HCT116 (cell line): ENCODE results near the gene FECH. TPM values are rescaled to one million over a fixed set of nuclear protein-coding genes. Genes with fewer than 3 reads are reported as not detected.

ENCODE experiments used
- ATAC-seq: fragments of 200-7000 bp; cut with Tn5 transposase; 2 replicates; pipeline ENCODE4 v1.9.1; 2020; ENCODE audit warnings: mild to moderate bottlenecking, moderate library complexity
- BruUV-seq: library from RNA; stranded (reverse); fragments of 400-500 nt; replicated peaks from 2 replicates; lab custom pipeline; 2021; lab: Mats Ljungman, UMichigan
- CTCF ChIA-PET: fragments of 300-600 bp; sonication (Branson Sonifier 250); formaldehyde crosslinking; loops from one replicate; lab custom pipeline; 2021; ENCODE audit warnings: antibody characterized with exemption; lab: Charles Lee
- POLR2A ChIA-PET: fragments of 300-600, 350-600 bp; sonication (Branson Sonifier 250); formaldehyde crosslinking; loops from one replicate; lab custom pipeline; 2021; ENCODE audit warnings: antibody characterized with exemption; lab: Charles Lee
- RAD21 ChIA-PET, 2 experiments: fragments of 300-600 bp; sonication (Branson Sonifier 250); formaldehyde crosslinking; loops; one replicate each; lab custom pipeline; 2023; ENCODE audit warnings: low total read pairs in 2 of 2; ENCODE audit not compliant: uncharacterized antibody in 2 of 2, unreplicated experiment in 2 of 2, low non-redundant PET in 1 of 2; lab: Charles Lee
- DNase-seq: peaks from one replicate; pipeline ENCODE4 v3.0.0-alpha.2; 2010; ENCODE audit warnings: low read depth, low spot score
- H2AFZ ChIP-seq: fragments of 200-600 bp; shearing (Covaris generic), sonication (generic); 2 replicates; pipeline ENCODE4 v1.6.1; 2017; ENCODE audit warnings: low read depth, mixed run types, mixed read lengths, antibody characterized with exemption, low read length; ENCODE audit not compliant: poor library complexity, severe bottlenecking
- H3K27ac ChIP-seq: 2 replicates; pipeline ENCODE4 v1.5.1; 2012; ENCODE audit warnings: low read depth, low read length
- H3K27me3 ChIP-seq: fragments of 200-600 bp; sonication (generic); 2 replicates; pipeline ENCODE4 v1.6.1; 2016; ENCODE audit warnings: mixed run types, low read length, mixed read lengths; ENCODE audit not compliant: insufficient read depth
- H3K36me3 ChIP-seq, 2 experiments: fragments of 200-500 bp in 1 of 2; fragments of 200-600 bp in 1 of 2; sonication (Bioruptor generic) in 1 of 2; sonication (generic) in 1 of 2; 2 replicates each; pipeline versions ENCODE4 v1.5.1 to v1.6.1; 2014 to 2016; ENCODE audit warnings: low read length in 2 of 2, inconsistent platforms in 1 of 2, mixed read lengths in 1 of 2, mixed run types in 1 of 2; ENCODE audit not compliant: insufficient read depth in 2 of 2, control insufficient read depth in 1 of 2
- H3K4me1 ChIP-seq, 2 experiments: fragments of 200-600 bp in 1 of 2; sonication (generic) in 1 of 2; 2 replicates each; pipeline versions ENCODE4 v1.5.1 to v1.6.1; 2012 to 2017; ENCODE audit warnings: low read length in 2 of 2, inconsistent platforms in 1 of 2, mild to moderate bottlenecking in 1 of 2, mixed read lengths in 1 of 2, mixed run types in 1 of 2, moderate library complexity in 1 of 2; ENCODE audit not compliant: insufficient read depth in 2 of 2, control insufficient read depth in 1 of 2
- H3K4me2 ChIP-seq: fragments of 200-600 bp; sonication (generic); 2 replicates; pipeline ENCODE4 v1.6.1; 2017; ENCODE audit warnings: mixed run types, low read length, mixed read lengths
- H3K4me3 ChIP-seq, 2 experiments: fragments of 200-600 bp in 1 of 2; sonication (generic) in 1 of 2; replicated peaks in 1 of 2; 2 replicates each; pipeline ENCODE4 v1.5.1; 2011 to 2016; ENCODE audit warnings: low read length in 2 of 2, control low read depth in 1 of 2, low read depth in 1 of 2, mild to moderate bottlenecking in 1 of 2, mixed read lengths in 1 of 2, mixed run types in 1 of 2
- H3K79me2 ChIP-seq: fragments of 200-600 bp; sonication (generic); 2 replicates; pipeline ENCODE4 v1.6.1; 2017; ENCODE audit warnings: mild to moderate bottlenecking, mixed run types, low read length, moderate library complexity, mixed read lengths; ENCODE audit not compliant: insufficient read depth
- H3K9ac ChIP-seq: fragments of 200-600 bp; sonication (generic); 2 replicates; pipeline ENCODE4 v1.6.1; 2016; ENCODE audit warnings: low read length, mixed read lengths
- H3K9me2 ChIP-seq: fragments of 200-600 bp; sonication (generic), shearing (Covaris generic); 2 replicates; pipeline ENCODE4 v1.6.1; 2017; ENCODE audit warnings: mixed run types, mild to moderate bottlenecking, moderate library complexity; ENCODE audit not compliant: insufficient read depth
- H3K9me3 ChIP-seq, 2 experiments: fragments of 200-500 bp in 1 of 2; fragments of 200-600 bp in 1 of 2; sonication (Bioruptor generic) in 1 of 2; sonication (generic) in 1 of 2; 2 replicates each; pipeline ENCODE4 v1.6.1; 2014 to 2017; ENCODE audit warnings: low read length in 2 of 2, mixed read lengths in 2 of 2, inconsistent platforms in 1 of 2, low read depth in 1 of 2, mild to moderate bottlenecking in 1 of 2, mixed run types in 1 of 2, moderate library complexity in 1 of 2; ENCODE audit not compliant: control insufficient read depth in 1 of 2, insufficient read depth in 1 of 2
- H4K20me1 ChIP-seq: fragments of 200-600 bp; sonication (generic), shearing (Covaris generic); 2 replicates; pipeline ENCODE4 v1.6.1; 2017; ENCODE audit warnings: mixed run types, mild to moderate bottlenecking, moderate library complexity; ENCODE audit not compliant: insufficient read depth
- CBX3 ChIP-seq: IDR thresholded peaks from 2 replicates; pipeline ENCODE4 v1.6.1; 2012; ENCODE audit warnings: low read depth
- EGR1 ChIP-seq: IDR thresholded peaks from 2 replicates; pipeline ENCODE4 v1.6.1; 2012; ENCODE audit warnings: low read depth
- ELF1 ChIP-seq: IDR thresholded peaks from 2 replicates; pipeline ENCODE4 v1.6.1; 2012; ENCODE audit warnings: low read depth, borderline replicate concordance
- EZH2 ChIP-seq: fragments of 200-600 bp; sonication (generic); IDR thresholded peaks from 2 replicates; pipeline ENCODE4 v1.6.1; 2017; ENCODE audit warnings: antibody characterized with exemption, mixed run types
- EZH2phosphoT487 ChIP-seq: fragments of 200-600 bp; IDR thresholded peaks from 2 replicates; pipeline ENCODE4 v1.6.1; 2018; ENCODE audit warnings: antibody characterized with exemption, borderline replicate concordance
- FOSL1 ChIP-seq: IDR thresholded peaks from 2 replicates; pipeline ENCODE4 v1.6.1; 2012; ENCODE audit warnings: low read depth
- JUND ChIP-seq: IDR thresholded peaks from 2 replicates; pipeline ENCODE4 v1.6.1; 2012
- POLR2AphosphoS5 ChIP-seq: IDR thresholded peaks from 2 replicates; pipeline ENCODE4 v1.6.1; 2011; ENCODE audit warnings: mild to moderate bottlenecking, low read depth, low read length, moderate library complexity
- RAD21 ChIP-seq: IDR thresholded peaks from 2 replicates; pipeline ENCODE4 v1.6.1; 2012; ENCODE audit warnings: low read depth, mild to moderate bottlenecking
- SRF ChIP-seq: IDR thresholded peaks from 2 replicates; pipeline ENCODE4 v1.6.1; 2012; ENCODE audit warnings: low read depth
- ZFX ChIP-seq: fragments of 450-650 bp; IDR thresholded peaks from 2 replicates; pipeline ENCODE4 v1.6.1; 2017
- intact Hi-C: fragments of 100-400 bp; cut with micrococcal nuclease; formaldehyde crosslinking; loops from 2 replicates; pipeline ENCODE4 v1.10.0; 2022
- total RNA-seq: library from RNA; stranded (reverse); gene quantifications from one replicate; pipeline ENCODE4 v1.2.1, GENCODE V29; 2021; ENCODE audit not compliant: unreplicated experiment
- TF ChIP-seq, protein P1 (sequence below): IDR thresholded peaks from 2 replicates; pipeline ENCODE4 v1.6.1; 2012; ENCODE audit warnings: low read depth

FECH gene
- total RNA-seq, 1 experiment from 2014 or later: 42.7 TPM

DNA sequence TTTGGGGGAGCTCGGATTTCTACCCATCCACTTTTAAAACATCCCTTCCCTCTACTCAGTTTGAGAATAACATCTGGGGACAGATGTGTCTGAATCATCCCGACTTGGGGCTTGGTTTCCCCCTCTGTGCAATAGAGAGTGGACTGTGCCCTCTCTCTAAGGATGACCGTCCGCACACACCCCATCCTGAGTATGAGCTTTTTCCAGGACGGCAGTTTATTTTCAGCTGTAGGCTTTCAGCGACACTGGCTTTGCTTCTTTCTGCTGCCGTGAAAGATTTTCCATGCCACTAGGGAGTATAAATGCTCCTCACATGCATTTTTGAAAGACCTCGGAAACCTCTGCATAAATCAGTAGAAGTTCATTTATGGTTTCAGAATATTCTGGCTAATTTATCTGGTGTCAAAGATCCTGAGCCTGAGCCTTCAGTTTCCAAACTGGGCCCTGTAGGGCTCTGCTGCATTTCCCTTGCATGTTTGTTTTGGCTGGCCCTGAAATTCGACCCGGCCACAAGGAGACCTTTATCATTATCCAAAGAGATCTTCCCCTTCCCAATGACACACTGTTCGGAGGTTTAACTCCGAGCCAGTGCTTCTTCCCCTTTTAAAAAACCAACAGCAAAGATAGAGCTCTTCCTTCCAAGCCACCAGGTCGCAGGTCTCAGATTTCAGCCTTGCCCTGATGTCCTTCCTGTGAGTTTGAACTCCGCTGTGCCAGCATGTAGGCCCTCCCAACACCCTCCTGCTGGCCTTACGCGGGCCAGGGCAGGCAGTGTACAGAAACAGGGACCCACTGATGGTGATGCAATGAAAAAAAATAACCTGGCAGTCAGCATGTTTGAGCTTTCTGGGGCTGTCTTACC lies 53.3 kb downstream of the FECH start:
- Histone ChIP-seq H3K79me2 (no peaks in the 10 kb centered on the region), H3K9me2 (no peaks in the 10 kb centered on the region), H4K20me1 (no peaks in the 10 kb centered on the region), H3K4me3 (no peak overlapping the region), H3K4me2 (no peak overlapping the region), H2AFZ (no peak overlapping the region), H3K27me3 (no peaks in the 10 kb centered on the region), H3K36me3 (no peaks in the 10 kb centered on the region), H3K4me1 (no peaks in the 10 kb centered on the region), H3K9ac (no peak overlapping the region), H3K9me3 (no peaks in the 10 kb centered on the region), H3K27ac (no peak overlapping the region)
- ChIA-PET POLR2A (no interaction called here), RAD21 (no interaction called here), CTCF (no interaction called here)
- BruUV-seq: no TSS peak
- intact Hi-C loops: no loop called here
- DNase-seq: no peak
- TF ChIP-seq RAD21 (no peak), POLR2AphosphoS5 (no peak), CBX3 (no peak), EGR1 (no peak), SRF (no peak), EZH2 (no peak), FOSL1 (no peak), JUND (no peak), EZH2phosphoT487 (no peak), ZFX (no peak), ELF1 (no peak)
- TF ChIP-seq, protein P1, sequence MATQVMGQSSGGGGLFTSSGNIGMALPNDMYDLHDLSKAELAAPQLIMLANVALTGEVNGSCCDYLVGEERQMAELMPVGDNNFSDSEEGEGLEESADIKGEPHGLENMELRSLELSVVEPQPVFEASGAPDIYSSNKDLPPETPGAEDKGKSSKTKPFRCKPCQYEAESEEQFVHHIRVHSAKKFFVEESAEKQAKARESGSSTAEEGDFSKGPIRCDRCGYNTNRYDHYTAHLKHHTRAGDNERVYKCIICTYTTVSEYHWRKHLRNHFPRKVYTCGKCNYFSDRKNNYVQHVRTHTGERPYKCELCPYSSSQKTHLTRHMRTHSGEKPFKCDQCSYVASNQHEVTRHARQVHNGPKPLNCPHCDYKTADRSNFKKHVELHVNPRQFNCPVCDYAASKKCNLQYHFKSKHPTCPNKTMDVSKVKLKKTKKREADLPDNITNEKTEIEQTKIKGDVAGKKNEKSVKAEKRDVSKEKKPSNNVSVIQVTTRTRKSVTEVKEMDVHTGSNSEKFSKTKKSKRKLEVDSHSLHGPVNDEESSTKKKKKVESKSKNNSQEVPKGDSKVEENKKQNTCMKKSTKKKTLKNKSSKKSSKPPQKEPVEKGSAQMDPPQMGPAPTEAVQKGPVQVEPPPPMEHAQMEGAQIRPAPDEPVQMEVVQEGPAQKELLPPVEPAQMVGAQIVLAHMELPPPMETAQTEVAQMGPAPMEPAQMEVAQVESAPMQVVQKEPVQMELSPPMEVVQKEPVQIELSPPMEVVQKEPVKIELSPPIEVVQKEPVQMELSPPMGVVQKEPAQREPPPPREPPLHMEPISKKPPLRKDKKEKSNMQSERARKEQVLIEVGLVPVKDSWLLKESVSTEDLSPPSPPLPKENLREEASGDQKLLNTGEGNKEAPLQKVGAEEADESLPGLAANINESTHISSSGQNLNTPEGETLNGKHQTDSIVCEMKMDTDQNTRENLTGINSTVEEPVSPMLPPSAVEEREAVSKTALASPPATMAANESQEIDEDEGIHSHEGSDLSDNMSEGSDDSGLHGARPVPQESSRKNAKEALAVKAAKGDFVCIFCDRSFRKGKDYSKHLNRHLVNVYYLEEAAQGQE: no peak
- no peak for ATAC-seq
